Renal cortical epithelial cell (primary cell): Measurements from ENCODE around the gene GPR132. TPM values are rescaled to one million over a fixed set of nuclear protein-coding genes. Genes with fewer than 3 reads are reported as not detected.

Experiments used
- total RNA-seq: library from RNA; depleted of rRNA; stranded (reverse); fragments of >200 nt; gene quantifications from 2 replicates; pipeline ENCODE4 v1.2.3, GENCODE V29; 2014

Gene GPR132
- total RNA-seq, 1 donor from 2014 or later: 0.30 TPM

Other genes with a start within 250 kb of the GPR132 start
- gene CEP170B, start 200.2 kb downstream of the GPR132 start, total RNA-seq: 31.3 and 40.1 TPM in 2 replicates
- 0.05 TPM in 1 of 2 replicates, not detected in the other for gene PLD4, start 140.6 kb downstream of the GPR132 start, total RNA-seq
- 33.2 and 60.5 TPM in 2 replicates for gene AHNAK2, start 87.1 kb downstream of the GPR132 start, total RNA-seq
- 8.7 and 17.8 TPM in 2 replicates for gene CLBA1, start 79.6 kb downstream of the GPR132 start, total RNA-seq
- 8.8 and 43.6 TPM in 2 replicates for gene CDCA4, start 44.3 kb downstream of the GPR132 start, total RNA-seq
- gene JAG2, start 103.3 kb upstream of the GPR132 start, total RNA-seq: 4.2 and 5.9 TPM in 2 replicates
- 17.7 and 26.9 TPM in 2 replicates for gene NUDT14, start 115.9 kb upstream of the GPR132 start, total RNA-seq
- gene BTBD6, start 183.1 kb upstream of the GPR132 start, total RNA-seq: 26.5 and 44.1 TPM in 2 replicates
- 23.4 and 47.9 TPM in 2 replicates for gene BRF1, start 235.6 kb upstream of the GPR132 start, total RNA-seq
- 31.4 and 67.7 TPM in 2 replicates for gene PACS2, start 249.3 kb upstream of the GPR132 start, total RNA-seq